HepG2 (cell line): ENCODE results near the gene ANKS1A. TPM values are rescaled to one million over a fixed set of nuclear protein-coding genes. Genes with fewer than 3 reads are reported as not detected.

Experiments
- ATAC-seq: fragments of 200-7000 bp; cut with Tn5 transposase; 3 replicates; pipeline ENCODE4 v1.9.1; 2020; ENCODE audit warnings: mild to moderate bottlenecking, moderate library complexity
- BruUV-seq: library from RNA; stranded (reverse); fragments of 400-500 nt; replicated peaks from 2 replicates; lab custom pipeline; 2021; lab: Mats Ljungman, UMichigan
- CTCF ChIA-PET: fragments of 300-600 bp; formaldehyde crosslinking; extraction: SDS; loops from one replicate; lab custom pipeline; 2021; ENCODE audit warnings: low total read pairs, inconsistent platforms, low intra/inter-chr PET ratio; lab: Yijun Ruan, JAX
- POLR2A ChIA-PET: fragments of 350-600 bp; sonication (Branson Sonifier 250); formaldehyde crosslinking; loops from one replicate; lab custom pipeline; 2020; ENCODE audit warnings: antibody characterized with exemption, inconsistent platforms; lab: Yijun Ruan, JAX
- DNase-seq: peaks from one replicate; pipeline ENCODE4 v3.0.0-alpha.2; 2015; ENCODE audit warnings: low spot score
- FAIRE-seq: peaks from 3 replicates; lab custom pipeline; 2011; peaks lifted over from hg19 to GRCh38; lab: Jason Lieb, UNC
- H2AFZ ChIP-seq: one replicate; pipeline ENCODE4 v1.6.1; 2011; ENCODE audit warnings: low read length, inconsistent platforms
- H3K27ac ChIP-seq: fragments of 300-600 bp; 3 replicates; pipeline ENCODE4 v1.8.0; 2011; ENCODE audit warnings: mixed run types, mild to moderate bottlenecking, mixed read lengths, low read length, inconsistent platforms; ENCODE audit not compliant: insufficient read depth; ENCODE audit errors: extremely low read length
- H3K27me3 ChIP-seq, 2 experiments: fragments of 200-600 bp in 1 of 2; 2 replicates in 1 of 2; 3 replicates in 1 of 2; pipeline versions ENCODE4 v1.6.0 to v1.8.0; 2011; ENCODE audit warnings: low read length in 2 of 2, mild to moderate bottlenecking in 2 of 2, moderate library complexity in 2 of 2, inconsistent platforms in 1 of 2; ENCODE audit not compliant: insufficient read depth in 2 of 2, control insufficient read depth in 1 of 2
- H3K36me3 ChIP-seq, 2 experiments: fragments of 200-600 bp in 1 of 2; replicated peaks in 1 of 2; 2 replicates in 1 of 2; 3 replicates in 1 of 2; pipeline versions ENCODE4 v1.5.1 to v1.8.0; 2011; ENCODE audit warnings: low read length in 2 of 2, inconsistent platforms in 1 of 2; ENCODE audit not compliant: insufficient read depth in 2 of 2, control insufficient read depth in 1 of 2
- H3K4me1 ChIP-seq: 2 replicates; pipeline ENCODE4 v1.5.1; 2012; ENCODE audit warnings: low read length, inconsistent platforms; ENCODE audit not compliant: insufficient read depth
- H3K4me2 ChIP-seq: 2 replicates; pipeline ENCODE4 v1.6.0; 2011; ENCODE audit warnings: low read depth, low read length, inconsistent platforms
- H3K4me3 ChIP-seq, 3 experiments: fragments of 200-600 bp in 1 of 3; sonication (generic), shearing (Covaris generic) in 1 of 3; replicated peaks in 1 of 3; 2 replicates each; pipeline ENCODE4 v1.5.1; 2011 to 2016; ENCODE audit warnings: low read length in 3 of 3, inconsistent platforms in 2 of 3, low read depth in 2 of 3, mild to moderate bottlenecking in 2 of 3, control low read depth in 1 of 3, mixed read lengths in 1 of 3; ENCODE audit not compliant: insufficient read depth in 1 of 3
- H3K79me2 ChIP-seq: one replicate; pipeline ENCODE4 v1.6.1; 2011; ENCODE audit warnings: low read length, inconsistent platforms; ENCODE audit not compliant: insufficient read depth
- H3K9ac ChIP-seq: 2 replicates; pipeline ENCODE4 v1.6.0; 2011; ENCODE audit warnings: mild to moderate bottlenecking, low read depth, low read length, inconsistent platforms; ENCODE audit not compliant: insufficient read depth
- H3K9me3 ChIP-seq: 2 replicates; pipeline ENCODE4 v1.5.1; 2012; ENCODE audit warnings: mild to moderate bottlenecking, low read length
- H4K20me1 ChIP-seq: 2 replicates; pipeline ENCODE4 v1.6.0; 2011; ENCODE audit warnings: inconsistent platforms, mild to moderate bottlenecking, low read length, moderate library complexity; ENCODE audit not compliant: insufficient read depth
- CSRNP2 ChIP-seq: sonication (generic); formaldehyde crosslinking; conservative IDR thresholded peaks from 2 replicates; pipeline ENCODE4 v1.8.0; 2022; ENCODE audit warnings: low read depth, missing genetic modification reagents
- PCBP2 ChIP-seq: fragments of 200-400 bp; formaldehyde crosslinking; optimal IDR thresholded peaks from 2 replicates; pipeline ENCODE3; 2018; ENCODE audit warnings: low read length, low read depth; ENCODE audit not compliant: poor library complexity, severe bottlenecking
- ZBTB42 ChIP-seq: sonication (generic); formaldehyde crosslinking; IDR thresholded peaks from 2 replicates; pipeline ENCODE4 v1.5.0; 2020; ENCODE audit warnings: mild to moderate bottlenecking, missing genetic modification reagents
- WGBS: methylation state at CpG from one replicate; pipeline ENCODE4 v1.1.6; 2017; ENCODE audit warnings: low lambda C conversion rate; 5-methylcytosine and 5-hydroxymethylcytosine counted together
- in situ Hi-C: cut with HindIII; loops from 2 replicates; pipeline ENCODE4 v1.10.0; 2017; ENCODE audit warnings: low pct_unique_long_range_greater_than_20kb; ENCODE audit not compliant: extremely low pct_ligation_motif_present
- intact Hi-C: fragments of 100-400 bp; cut with micrococcal nuclease; formaldehyde crosslinking; loops from one replicate; pipeline ENCODE4 v1.10.0; 2022; ENCODE audit not compliant: unreplicated experiment
- polyA plus RNA-seq, 8 experiments: library from polyadenylated mRNA; depleted of rRNA in 3 of 8; stranded (reverse) in 7 of 8; unstranded in 1 of 8; fragments of >200 nt; fragmentation: Illumina TruSeq in 4 of 8; extraction: Trizol in 4 of 8; gene quantifications; 2 replicates each; pipeline versions ENCODE4 v1.2.1 to v1.2.3, GENCODE V29; 2011 to 2016; ENCODE audit warnings: low read depth in 4 of 8, missing spikeins in 1 of 8, mixed read lengths in 1 of 8; ENCODE audit not compliant: insufficient read depth in 1 of 8
- total RNA-seq, 5 experiments: library from RNA; depleted of rRNA; stranded (reverse); fragments of >200 nt; fragmentation: Illumina TruSeq; extraction: Trizol; gene quantifications; 2 replicates each; pipeline ENCODE4 v1.2.3, GENCODE V29; 2016; ENCODE audit warnings: low read depth in 1 of 5
- TF ChIP-seq, protein P1 (sequence below): sonication (generic); formaldehyde crosslinking; IDR thresholded peaks from 2 replicates; pipeline ENCODE4 v1.5.0; 2020; ENCODE audit warnings: mild to moderate bottlenecking, low read depth, missing genetic modification reagents, borderline replicate concordance
- TF ChIP-seq, protein P2 (sequence below): sonication (generic); formaldehyde crosslinking; IDR thresholded peaks from 2 replicates; pipeline ENCODE4 v1.4.0; 2020; ENCODE audit warnings: missing genetic modification reagents
- TF ChIP-seq, protein P3 (sequence below): sonication (generic); formaldehyde crosslinking; IDR thresholded peaks from 2 replicates; pipeline ENCODE4 v1.8.0; 2022; ENCODE audit warnings: low read depth, missing genetic modification reagents

ANKS1A gene
- total and polyA plus RNA-seq, 2 of the 13 experiments (the other 11 are each of a cell fraction or from before 2014, with no cell fraction given) = 7.2 to 15.1 TPM

GRCh38 chr6:35059596-35060345 is 170.7 kb downstream of the ANKS1A start:
- no TSS peak for BruUV-seq
- no peaks in the 10 kb centered on the region for H3K9me3 ChIP-seq
- H3K27ac ChIP-seq = no peak overlapping the region
- in situ Hi-C loops = no loop called here
- CTCF ChIA-PET = no interaction called here
- no peak overlapping the region for H3K4me2 ChIP-seq
- H3K79me2 ChIP-seq = no peaks in the 10 kb centered on the region
- no peak overlapping the region for H3K4me3 ChIP-seq
- FAIRE-seq (no peak), ATAC-seq (no peak), DNase-seq (no peak)
- POLR2A ChIA-PET = no interaction called here
- no peaks in the 10 kb centered on the region for H3K4me1 ChIP-seq
- TF ChIP-seq, protein P1, sequence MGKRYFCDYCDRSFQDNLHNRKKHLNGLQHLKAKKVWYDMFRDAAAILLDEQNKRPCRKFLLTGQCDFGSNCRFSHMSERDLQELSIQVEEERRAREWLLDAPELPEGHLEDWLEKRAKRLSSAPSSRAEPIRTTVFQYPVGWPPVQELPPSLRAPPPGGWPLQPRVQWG (CRISPR knock-in tag) = no peak
- TF ChIP-seq, protein P2, sequence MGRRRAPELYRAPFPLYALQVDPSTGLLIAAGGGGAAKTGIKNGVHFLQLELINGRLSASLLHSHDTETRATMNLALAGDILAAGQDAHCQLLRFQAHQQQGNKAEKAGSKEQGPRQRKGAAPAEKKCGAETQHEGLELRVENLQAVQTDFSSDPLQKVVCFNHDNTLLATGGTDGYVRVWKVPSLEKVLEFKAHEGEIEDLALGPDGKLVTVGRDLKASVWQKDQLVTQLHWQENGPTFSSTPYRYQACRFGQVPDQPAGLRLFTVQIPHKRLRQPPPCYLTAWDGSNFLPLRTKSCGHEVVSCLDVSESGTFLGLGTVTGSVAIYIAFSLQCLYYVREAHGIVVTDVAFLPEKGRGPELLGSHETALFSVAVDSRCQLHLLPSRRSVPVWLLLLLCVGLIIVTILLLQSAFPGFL (CRISPR knock-in tag) = no peak
- TF ChIP-seq PCBP2 (no peak), ZBTB42 (no peak), CSRNP2 (no peak)
- TF ChIP-seq, protein P3, sequence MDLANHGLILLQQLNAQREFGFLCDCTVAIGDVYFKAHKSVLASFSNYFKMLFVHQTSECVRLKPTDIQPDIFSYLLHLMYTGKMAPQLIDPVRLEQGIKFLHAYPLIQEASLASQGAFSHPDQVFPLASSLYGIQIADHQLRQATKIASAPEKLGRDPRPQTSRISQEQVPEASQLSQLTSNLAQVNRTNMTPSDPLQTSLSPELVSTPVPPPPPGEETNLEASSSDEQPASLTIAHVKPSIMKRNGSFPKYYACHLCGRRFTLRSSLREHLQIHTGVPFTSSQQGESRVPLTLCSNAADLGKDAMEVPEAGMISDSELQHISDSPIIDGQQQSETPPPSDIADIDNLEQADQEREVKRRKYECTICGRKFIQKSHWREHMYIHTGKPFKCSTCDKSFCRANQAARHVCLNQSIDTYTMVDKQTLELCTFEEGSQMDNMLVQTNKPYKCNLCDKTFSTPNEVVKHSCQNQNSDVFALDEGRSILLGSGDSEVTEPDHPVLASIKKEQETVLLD (CRISPR knock-in tag) = no peak
- intact Hi-C loops = no loop called here
- H2AFZ ChIP-seq = no peak overlapping the region
- no peaks in the 10 kb centered on the region for H3K27me3 ChIP-seq
- H3K9ac ChIP-seq = no peak overlapping the region
- peaks cover 12 to 17% of the 10 kb centered on the region in 2 experiments; a peak in 4 of 5 replicates for H3K36me3 ChIP-seq
- WGBS = 95% methylated on average over 19 of the region's 21 CpGs
- H4K20me1 ChIP-seq = no peaks in the 10 kb centered on the region
